HepG2 (cell line): ENCODE data around the gene SERTAD2. TPM values are rescaled to one million over a fixed set of nuclear protein-coding genes. Genes with fewer than 3 reads are reported as not detected.

Experiments used
- ATAC-seq: fragments of 200-7000 bp; cut with Tn5 transposase; 3 replicates; pipeline ENCODE4 v1.9.1; 2020; ENCODE audit warnings: mild to moderate bottlenecking, moderate library complexity
- BruUV-seq: library from RNA; stranded (reverse); fragments of 400-500 nt; replicated peaks from 2 replicates; lab custom pipeline; 2021; lab: Mats Ljungman, UMichigan
- CTCF ChIA-PET: fragments of 300-600 bp; formaldehyde crosslinking; extraction: SDS; loops from one replicate; lab custom pipeline; 2021; ENCODE audit warnings: low total read pairs, inconsistent platforms, low intra/inter-chr PET ratio; lab: Yijun Ruan, JAX
- POLR2A ChIA-PET: fragments of 350-600 bp; sonication (Branson Sonifier 250); formaldehyde crosslinking; loops from one replicate; lab custom pipeline; 2020; ENCODE audit warnings: antibody characterized with exemption, inconsistent platforms; lab: Yijun Ruan, JAX
- DNase-seq: peaks from one replicate; pipeline ENCODE4 v3.0.0-alpha.2; 2015; ENCODE audit warnings: low spot score
- FAIRE-seq: peaks from 3 replicates; lab custom pipeline; 2011; peaks lifted over from hg19 to GRCh38; lab: Jason Lieb, UNC
- H2AFZ ChIP-seq: one replicate; pipeline ENCODE4 v1.6.1; 2011; ENCODE audit warnings: low read length, inconsistent platforms
- H3K27ac ChIP-seq: fragments of 300-600 bp; 3 replicates; pipeline ENCODE4 v1.8.0; 2011; ENCODE audit warnings: mixed run types, mild to moderate bottlenecking, mixed read lengths, low read length, inconsistent platforms; ENCODE audit not compliant: insufficient read depth; ENCODE audit errors: extremely low read length
- H3K27me3 ChIP-seq, 2 experiments: fragments of 200-600 bp in 1 of 2; 2 replicates in 1 of 2; 3 replicates in 1 of 2; pipeline versions ENCODE4 v1.6.0 to v1.8.0; 2011; ENCODE audit warnings: low read length in 2 of 2, mild to moderate bottlenecking in 2 of 2, moderate library complexity in 2 of 2, inconsistent platforms in 1 of 2; ENCODE audit not compliant: insufficient read depth in 2 of 2, control insufficient read depth in 1 of 2
- H3K36me3 ChIP-seq, 2 experiments: fragments of 200-600 bp in 1 of 2; replicated peaks in 1 of 2; 2 replicates in 1 of 2; 3 replicates in 1 of 2; pipeline versions ENCODE4 v1.5.1 to v1.8.0; 2011; ENCODE audit warnings: low read length in 2 of 2, inconsistent platforms in 1 of 2; ENCODE audit not compliant: insufficient read depth in 2 of 2, control insufficient read depth in 1 of 2
- H3K4me1 ChIP-seq: 2 replicates; pipeline ENCODE4 v1.5.1; 2012; ENCODE audit warnings: low read length, inconsistent platforms; ENCODE audit not compliant: insufficient read depth
- H3K4me2 ChIP-seq: 2 replicates; pipeline ENCODE4 v1.6.0; 2011; ENCODE audit warnings: low read depth, low read length, inconsistent platforms
- H3K4me3 ChIP-seq, 3 experiments: fragments of 200-600 bp in 1 of 3; sonication (generic), shearing (Covaris generic) in 1 of 3; replicated peaks in 1 of 3; 2 replicates each; pipeline ENCODE4 v1.5.1; 2011 to 2016; ENCODE audit warnings: low read length in 3 of 3, inconsistent platforms in 2 of 3, low read depth in 2 of 3, mild to moderate bottlenecking in 2 of 3, control low read depth in 1 of 3, mixed read lengths in 1 of 3; ENCODE audit not compliant: insufficient read depth in 1 of 3
- H3K79me2 ChIP-seq: one replicate; pipeline ENCODE4 v1.6.1; 2011; ENCODE audit warnings: low read length, inconsistent platforms; ENCODE audit not compliant: insufficient read depth
- H3K9ac ChIP-seq: 2 replicates; pipeline ENCODE4 v1.6.0; 2011; ENCODE audit warnings: mild to moderate bottlenecking, low read depth, low read length, inconsistent platforms; ENCODE audit not compliant: insufficient read depth
- H3K9me3 ChIP-seq: 2 replicates; pipeline ENCODE4 v1.5.1; 2012; ENCODE audit warnings: mild to moderate bottlenecking, low read length
- H4K20me1 ChIP-seq: 2 replicates; pipeline ENCODE4 v1.6.0; 2011; ENCODE audit warnings: inconsistent platforms, mild to moderate bottlenecking, low read length, moderate library complexity; ENCODE audit not compliant: insufficient read depth
- ARNTL ChIP-seq: sonication (generic); formaldehyde crosslinking; IDR thresholded peaks from 2 replicates; pipeline ENCODE4 v1.4.0; 2020; ENCODE audit warnings: mild to moderate bottlenecking, missing genetic modification reagents
- ATF1 ChIP-seq: IDR thresholded peaks from 2 replicates; pipeline ENCODE4 v1.6.1; 2016; ENCODE audit warnings: mild to moderate bottlenecking, control low read depth
- BCL6 ChIP-seq: IDR thresholded peaks from 2 replicates; pipeline ENCODE4 v1.6.1; 2016; ENCODE audit warnings: missing genetic modification reagents, missing compliant biosample characterization
- CSRNP1 ChIP-seq: sonication (generic); formaldehyde crosslinking; IDR thresholded peaks from 2 replicates; pipeline ENCODE4 v1.8.1; 2023; ENCODE audit warnings: mild to moderate bottlenecking, missing genetic modification reagents
- KDM5A ChIP-seq: fragments of 200-600 bp; sonication (generic); IDR thresholded peaks from 2 replicates; pipeline ENCODE4 v1.7.0; 2018; ENCODE audit warnings: antibody characterized with exemption, mild to moderate bottlenecking, low read length, borderline replicate concordance
- MIER3 ChIP-seq: IDR thresholded peaks from 2 replicates; pipeline ENCODE4 v1.6.1; 2016; ENCODE audit warnings: missing compliant biosample characterization, borderline replicate concordance
- NBN ChIP-seq: fragments of 450-650 bp; conservative IDR thresholded peaks from 2 replicates; pipeline ENCODE4 v1.6.1; 2017
- NFATC3 ChIP-seq: sonication (generic); formaldehyde crosslinking; IDR thresholded peaks from 2 replicates; pipeline ENCODE4 v1.5.1; 2020; ENCODE audit warnings: mild to moderate bottlenecking, missing genetic modification reagents
- PITX1 ChIP-seq: sonication (generic); formaldehyde crosslinking; IDR thresholded peaks from 2 replicates; pipeline ENCODE4 v1.5.1; 2020; ENCODE audit warnings: mild to moderate bottlenecking, missing genetic modification reagents
- POGZ ChIP-seq: sonication (generic); formaldehyde crosslinking; IDR thresholded peaks from 2 replicates; pipeline ENCODE4 v1.4.0; 2020; ENCODE audit warnings: mild to moderate bottlenecking, missing genetic modification reagents
- PTBP1 ChIP-seq: fragments of 200-400 bp; formaldehyde crosslinking; IDR thresholded peaks from 2 replicates; pipeline ENCODE4 v1.6.1; 2018; ENCODE audit warnings: low read length, low read depth; ENCODE audit not compliant: poor library complexity, severe bottlenecking
- REPIN1 ChIP-seq: sonication (generic); formaldehyde crosslinking; IDR thresholded peaks from 2 replicates; pipeline ENCODE4 v1.8.0; 2022; ENCODE audit warnings: missing genetic modification reagents, low read depth, mild to moderate bottlenecking, borderline replicate concordance
- REXO4 ChIP-seq: sonication (generic); formaldehyde crosslinking; IDR thresholded peaks from 2 replicates; pipeline ENCODE4 v1.8.0; 2022; ENCODE audit warnings: missing genetic modification reagents, mild to moderate bottlenecking, borderline replicate concordance
- SRSF9 ChIP-seq: fragments of 200-400 bp; formaldehyde crosslinking; IDR thresholded peaks from 2 replicates; pipeline ENCODE4 v1.6.1; 2018; ENCODE audit warnings: borderline replicate concordance, mild to moderate bottlenecking, low read depth, low read length; ENCODE audit not compliant: insufficient read depth, poor library complexity, severe bottlenecking
- ZBTB7B ChIP-seq: sonication (generic); formaldehyde crosslinking; IDR thresholded peaks from 2 replicates; pipeline ENCODE4 v1.4.0; 2020; ENCODE audit warnings: missing genetic modification reagents
- ZFP36 ChIP-seq: fragments of 150-350 bp; IDR thresholded peaks from 2 replicates; pipeline ENCODE4 v1.6.1; 2018; ENCODE audit warnings: borderline replicate concordance, low read length, low read depth; ENCODE audit not compliant: partially characterized antibody
- ZNF432 ChIP-seq: sonication (generic); formaldehyde crosslinking; IDR thresholded peaks from 2 replicates; pipeline ENCODE4 v1.5.0; 2020; ENCODE audit warnings: missing genetic modification reagents, mild to moderate bottlenecking, borderline replicate concordance
- ZNF605 ChIP-seq: sonication (generic); formaldehyde crosslinking; IDR thresholded peaks from 2 replicates; pipeline ENCODE4 v1.8.0; 2022; ENCODE audit warnings: mild to moderate bottlenecking, missing genetic modification reagents
- ZNF83 ChIP-seq: sonication (generic); formaldehyde crosslinking; IDR thresholded peaks from 2 replicates; pipeline ENCODE4 v1.4.0; 2020; ENCODE audit warnings: missing genetic modification reagents, mild to moderate bottlenecking, borderline replicate concordance
- WGBS: methylation state at CpG from one replicate; pipeline ENCODE4 v1.1.6; 2017; ENCODE audit warnings: low lambda C conversion rate; 5-methylcytosine and 5-hydroxymethylcytosine counted together
- in situ Hi-C: cut with HindIII; loops from 2 replicates; pipeline ENCODE4 v1.10.0; 2017; ENCODE audit warnings: low pct_unique_long_range_greater_than_20kb; ENCODE audit not compliant: extremely low pct_ligation_motif_present
- intact Hi-C: fragments of 100-400 bp; cut with micrococcal nuclease; formaldehyde crosslinking; loops from one replicate; pipeline ENCODE4 v1.10.0; 2022; ENCODE audit not compliant: unreplicated experiment
- polyA plus RNA-seq, 8 experiments: library from polyadenylated mRNA; depleted of rRNA in 3 of 8; stranded (reverse) in 7 of 8; unstranded in 1 of 8; fragments of >200 nt; fragmentation: Illumina TruSeq in 4 of 8; extraction: Trizol in 4 of 8; gene quantifications; 2 replicates each; pipeline versions ENCODE4 v1.2.1 to v1.2.3, GENCODE V29; 2011 to 2016; ENCODE audit warnings: low read depth in 4 of 8, missing spikeins in 1 of 8, mixed read lengths in 1 of 8; ENCODE audit not compliant: insufficient read depth in 1 of 8
- total RNA-seq, 5 experiments: library from RNA; depleted of rRNA; stranded (reverse); fragments of >200 nt; fragmentation: Illumina TruSeq; extraction: Trizol; gene quantifications; 2 replicates each; pipeline ENCODE4 v1.2.3, GENCODE V29; 2016; ENCODE audit warnings: low read depth in 1 of 5
- TF ChIP-seq, protein P1 (sequence below): sonication (generic); formaldehyde crosslinking; IDR thresholded peaks from 2 replicates; pipeline ENCODE4 v1.5.0; 2020; ENCODE audit warnings: missing genetic modification reagents
- TF ChIP-seq, protein P2 (sequence below): sonication (generic); formaldehyde crosslinking; IDR thresholded peaks from 2 replicates; pipeline ENCODE4 v1.4.0; 2020; ENCODE audit warnings: missing genetic modification reagents, mild to moderate bottlenecking, borderline replicate concordance
- TF ChIP-seq, protein P3 (sequence below): sonication (generic); formaldehyde crosslinking; IDR thresholded peaks from 2 replicates; pipeline ENCODE4 v1.4.0; 2020; ENCODE audit warnings: mild to moderate bottlenecking, missing genetic modification reagents

The SERTAD2 gene
- total and polyA plus RNA-seq, 2 of the 13 experiments (the other 11 are each of a cell fraction or from before 2014, with no cell fraction given) = 6.7 to 22.6 TPM

DNA sequence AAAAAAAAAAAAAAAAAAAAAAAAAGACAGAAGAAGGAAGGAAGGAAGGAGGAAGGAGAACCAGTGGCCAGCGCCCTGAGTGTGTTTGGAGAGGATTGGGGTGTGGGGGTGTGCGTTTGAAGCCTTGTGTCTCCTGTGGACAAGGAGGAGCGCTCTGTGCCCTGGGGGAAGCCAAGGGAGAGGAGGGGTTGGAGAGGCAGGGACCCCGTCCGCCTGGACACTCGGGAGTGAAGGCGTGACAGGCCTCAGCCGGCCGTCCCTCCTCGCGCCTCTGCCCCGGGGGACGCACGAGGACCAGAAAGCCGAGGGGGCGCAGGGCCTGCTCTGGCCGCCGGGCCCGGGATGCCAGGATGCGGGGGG, 44.9 kb downstream of the SERTAD2 start:
- DNase-seq (no peak), ATAC-seq (no peak), FAIRE-seq (no peak)
- no peak overlapping the region for H3K27ac ChIP-seq
- H2AFZ ChIP-seq = no peak overlapping the region
- ChIA-PET CTCF (no interaction called here), POLR2A (interaction anchor here (3.2 kb wide), 1 partner anchor 45 kb away, joined by 19 read pairs; the partner anchor contains the start of gene SERTAD2)
- intact Hi-C loops (loop anchor here (5.0 kb wide), 1 partner anchor 38 kb away; no protein-coding TSS in a partner anchor), in situ Hi-C loops (loop anchor here (25.0 kb wide), 1 partner anchor 953 kb away; no protein-coding TSS in a partner anchor)
- H3K4me3 ChIP-seq = peak overlapping the region in 2 of 3 experiments; percentile 35 to 68; a peak in 3 of 6 replicates
- peaks cover 5% of the 10 kb centered on the region; the same call in 1 of the 2 replicates for H3K9me3 ChIP-seq
- no peaks in the 10 kb centered on the region for H3K36me3 ChIP-seq
- no peaks in the 10 kb centered on the region for H3K27me3 ChIP-seq
- peaks cover 28% of the 10 kb centered on the region for H3K4me1 ChIP-seq
- 60% methylated on average over 9 of the region's 20 CpGs for WGBS
- H3K9ac ChIP-seq = peak overlapping the region; percentile 17; the same call in 1 of the 2 replicates
- BruUV-seq = no TSS peak
- H4K20me1 ChIP-seq = no peaks in the 10 kb centered on the region
- H3K4me2 ChIP-seq = peak overlapping the region; percentile 64
- no peaks in the 10 kb centered on the region for H3K79me2 ChIP-seq
- TF ChIP-seq, protein P1, sequence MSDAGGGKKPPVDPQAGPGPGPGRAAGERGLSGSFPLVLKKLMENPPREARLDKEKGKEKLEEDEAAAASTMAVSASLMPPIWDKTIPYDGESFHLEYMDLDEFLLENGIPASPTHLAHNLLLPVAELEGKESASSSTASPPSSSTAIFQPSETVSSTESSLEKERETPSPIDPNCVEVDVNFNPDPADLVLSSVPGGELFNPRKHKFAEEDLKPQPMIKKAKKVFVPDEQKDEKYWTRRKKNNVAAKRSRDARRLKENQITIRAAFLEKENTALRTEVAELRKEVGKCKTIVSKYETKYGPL = no peak
- TF ChIP-seq ZNF432 = no peak
- no peak for TF ChIP-seq BCL6 (CRISPR knock-in tag)
- 0 out of 2 replicates have a peak, but pooled peaks have one; percentile 3 for TF ChIP-seq POGZ
- no peak for TF ChIP-seq ATF1 (CRISPR knock-in tag)
- no peak for TF ChIP-seq ZFP36
- TF ChIP-seq NFATC3 (CRISPR knock-in tag) = no peak
- TF ChIP-seq, protein P2, sequence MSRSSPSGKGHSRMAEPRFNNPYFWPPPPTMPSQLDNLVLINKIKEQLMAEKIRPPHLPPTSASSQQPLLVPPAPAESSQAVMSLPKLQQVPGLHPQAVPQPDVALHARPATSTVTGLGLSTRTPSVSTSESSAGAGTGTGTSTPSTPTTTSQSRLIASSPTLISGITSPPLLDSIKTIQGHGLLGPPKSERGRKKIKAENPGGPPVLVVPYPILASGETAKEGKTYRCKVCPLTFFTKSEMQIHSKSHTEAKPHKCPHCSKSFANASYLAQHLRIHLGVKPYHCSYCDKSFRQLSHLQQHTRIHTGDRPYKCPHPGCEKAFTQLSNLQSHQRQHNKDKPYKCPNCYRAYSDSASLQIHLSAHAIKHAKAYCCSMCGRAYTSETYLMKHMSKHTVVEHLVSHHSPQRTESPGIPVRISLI = no peak
- no peak for TF ChIP-seq NBN
- no peak for TF ChIP-seq KDM5A
- no peak for TF ChIP-seq PITX1 (CRISPR knock-in tag)
- TF ChIP-seq MIER3 = no peak
- TF ChIP-seq, protein P3, sequence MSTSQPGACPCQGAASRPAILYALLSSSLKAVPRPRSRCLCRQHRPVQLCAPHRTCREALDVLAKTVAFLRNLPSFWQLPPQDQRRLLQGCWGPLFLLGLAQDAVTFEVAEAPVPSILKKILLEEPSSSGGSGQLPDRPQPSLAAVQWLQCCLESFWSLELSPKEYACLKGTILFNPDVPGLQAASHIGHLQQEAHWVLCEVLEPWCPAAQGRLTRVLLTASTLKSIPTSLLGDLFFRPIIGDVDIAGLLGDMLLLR (CRISPR knock-in tag) = no peak
- TF ChIP-seq ARNTL (CRISPR knock-in tag) = no peak
- TF ChIP-seq CSRNP1 (CRISPR knock-in tag) = no peak
- TF ChIP-seq ZBTB7B (CRISPR knock-in tag) = no peak
- TF ChIP-seq ZNF605 (CRISPR knock-in tag) = no peak
- TF ChIP-seq ZNF83 = 0 out of 2 replicates have a peak, but pooled peaks have one; percentile 25
- no peak for TF ChIP-seq REPIN1 (CRISPR knock-in tag)
- no peak for TF ChIP-seq PTBP1
- no peak for TF ChIP-seq SRSF9
- TF ChIP-seq REXO4 (CRISPR knock-in tag) = no peak
